Gastrocnemius medialis (tissue), 4 donors: ENCODE measurements around the gene FXR2. TPM values are rescaled to one million over a fixed set of nuclear protein-coding genes. Genes with fewer than 3 reads are reported as not detected.

Experiments used
- ATAC-seq, 2 donors: fragments of 150-250 bp; one replicate each; pipeline ENCODE4 v1.9.1; 2016
- DNase-seq, 2 donors: peaks; one replicate each; pipeline ENCODE4 v3.0.0-alpha.2; 2019
- H3K27ac ChIP-seq, 4 donors: fragments of 200-600 bp; sonication (generic); 1 replicate in 1 of 4; 2 replicates in 3 of 4; pipeline ENCODE4 v1.5.1; 2016 to 2018; ENCODE audit warnings: mild to moderate bottlenecking in 2 of 4, moderate library complexity in 1 of 4
- H3K27me3 ChIP-seq, 3 donors: fragments of 200-600 bp; sonication (generic) in 2 of 3; 1 replicate in 1 of 3; 2 replicates in 2 of 3; pipeline versions ENCODE4 v1.5.1 to v1.6.0; 2016 to 2019; ENCODE audit warnings: mild to moderate bottlenecking in 1 of 3, moderate library complexity in 1 of 3
- H3K36me3 ChIP-seq, 2 donors: fragments of 200-600 bp; sonication (generic) in 1 of 2; one replicate each; pipeline ENCODE4 v1.5.1; 2017 to 2018
- H3K4me1 ChIP-seq, 2 donors: fragments of 200-600 bp; sonication (generic) in 1 of 2; one replicate each; pipeline ENCODE4 v1.5.1; 2016 to 2017; ENCODE audit warnings: mild to moderate bottlenecking in 2 of 2
- H3K4me3 ChIP-seq, 4 donors: fragments of 200-600 bp; sonication (generic) in 3 of 4; 1 replicate in 1 of 4; 2 replicates in 3 of 4; pipeline ENCODE4 v1.5.1; 2016 to 2019; ENCODE audit warnings: mild to moderate bottlenecking in 2 of 4
- H3K9me3 ChIP-seq, 3 donors: fragments of 200-600 bp; sonication (generic) in 2 of 3; 1 replicate in 1 of 3; 2 replicates in 2 of 3; pipeline ENCODE4 v1.5.1; 2016 to 2019
- CTCF ChIP-seq, 5 experiments: fragments of 450-650 bp in 3 of 5; fragments of 200-600 bp in 2 of 5; sonication (generic) in 2 of 5; IDR thresholded peaks in 4 of 5; conservative IDR thresholded peaks in 1 of 5; 1 replicate in 4 of 5; 2 replicates in 1 of 5; pipeline ENCODE4 v1.5.1; 2016 to 2019; ENCODE audit warnings: antibody characterized with exemption in 5 of 5, mild to moderate bottlenecking in 3 of 5, moderate library complexity in 3 of 5
- POLR2A ChIP-seq, 2 donors: fragments of 450-650 bp; IDR thresholded peaks; one replicate each; pipeline ENCODE4 v1.6.1; 2017; ENCODE audit warnings: antibody characterized with exemption in 2 of 2, mild to moderate bottlenecking in 2 of 2, moderate library complexity in 2 of 2
- in situ Hi-C, 4 donors: fragments of 200-750 bp; cut with MboI; loops; one replicate each; pipeline versions ENCODE4 v1.15.0 to v1.8.0; 2017; ENCODE audit warnings: low sequenced_read_pairs in 4 of 4
- intact Hi-C: fragments of 100-400 bp; cut with DNase I; formaldehyde crosslinking; loops from one replicate; pipeline ENCODE4 v1.15.1; 2023; ENCODE audit warnings: low total_unique reads
- total RNA-seq, 4 donors: library from RNA; depleted of rRNA; stranded (reverse); fragments of >200 nt; gene quantifications; one replicate each; pipeline versions ENCODE4 v1.1.0 to v1.2.3, GENCODE V29; 2016

FXR2 gene
- total RNA-seq, 4 donors from 2014 or later: 100 to 174 (median 140) TPM

DNA sequence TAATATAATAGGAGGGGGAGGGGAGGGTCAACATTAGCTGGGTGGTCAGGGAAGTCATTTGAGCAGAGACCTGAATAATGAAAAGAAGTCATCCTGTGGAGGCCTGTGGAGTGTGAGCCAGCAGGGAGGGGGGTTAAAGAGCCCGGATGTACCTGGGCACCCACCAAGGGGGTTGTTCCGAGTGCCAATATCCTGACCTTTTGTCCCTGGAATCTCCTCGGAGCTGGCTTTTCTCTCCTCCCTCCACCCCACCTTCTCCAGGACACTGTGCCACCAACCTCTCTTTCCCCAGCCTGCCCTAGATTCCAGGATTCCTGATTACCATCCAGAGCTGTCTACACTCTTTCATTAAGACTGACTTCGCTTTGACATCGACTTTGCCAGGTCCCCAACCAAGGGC is 21.5 kb upstream of the FXR2 start:
- ATAC-seq (no peak), DNase-seq (no peak)
- no peaks in the 10 kb centered on the region for H3K36me3 ChIP-seq
- H3K4me3 ChIP-seq: no peak overlapping the region
- no peaks in the 10 kb centered on the region for H3K27me3 ChIP-seq
- H3K4me1 ChIP-seq: peaks cover 0 to 2% of the 10 kb centered on the region in 2 donors
- intact Hi-C loops (no loop called here), in situ Hi-C loops (no loop called here)
- H3K9me3 ChIP-seq: no peaks in the 10 kb centered on the region
- H3K27ac ChIP-seq: no peak overlapping the region
- no peak for TF ChIP-seq CTCF (IDR thresholded peaks at IDR 0.05 in 4 of 5, conservative IDR thresholded peaks at IDR 0.05 in 1 of 5)

- peak in 4 of 5 experiments; percentile 4 to 32 (median 28) for TF ChIP-seq CTCF (IDR thresholded peaks at IDR 0.05 in 4 of 5, conservative IDR thresholded peaks at IDR 0.05 in 1 of 5)
- TF ChIP-seq POLR2A (IDR thresholded peaks at IDR 0.05): no peak
- ATAC-seq (no peak), DNase-seq (no peak)
- H3K27me3 ChIP-seq: no peaks in the 10 kb centered on the region
- no peak overlapping the region for H3K27ac ChIP-seq
- intact Hi-C loops (no loop called here), in situ Hi-C loops (no loop called here)
- no peak overlapping the region for H3K4me3 ChIP-seq
- peaks cover 0 to 2% of the 10 kb centered on the region in 2 donors for H3K4me1 ChIP-seq
- no peaks in the 10 kb centered on the region for H3K9me3 ChIP-seq
- H3K36me3 ChIP-seq: no peaks in the 10 kb centered on the region
Observed at GRCh38 chr17:7634384-7634783, 19.7 kb upstream of the FXR2 start.

GRCh38 chr17:7633093-7633492 is 18.4 kb upstream of the FXR2 start:
- Histone ChIP-seq H3K27ac (no peak overlapping the region), H3K27me3 (no peaks in the 10 kb centered on the region), H3K36me3 (no peaks in the 10 kb centered on the region), H3K4me3 (no peak overlapping the region), H3K4me1 (peaks cover 0 to 2% of the 10 kb centered on the region in 2 donors), H3K9me3 (no peaks in the 10 kb centered on the region)
- ATAC-seq: no peak
- in situ Hi-C loops: no loop called here
- intact Hi-C loops: no loop called here
- TF ChIP-seq CTCF (IDR thresholded peaks at IDR 0.05 in 4 of 5, conservative IDR thresholded peaks at IDR 0.05 in 1 of 5) (no peak), POLR2A (IDR thresholded peaks at IDR 0.05) (no peak)
- no peak for DNase-seq

- H3K9me3 ChIP-seq: no peaks in the 10 kb centered on the region
- ATAC-seq: no peak
- peak in 1 of 2 donors; percentile 35 for DNase-seq
Observed at GRCh38 chr17:7632492-7632894, 17.8 kb upstream of the FXR2 start.

More at GRCh38 chr17:7632492-7632894, 17.8 kb upstream of the FXR2 start:
- peak overlapping the region in 1 of 4 donors; percentile 22 for H3K27ac ChIP-seq
- H3K36me3 ChIP-seq: no peaks in the 10 kb centered on the region
- H3K27me3 ChIP-seq: no peaks in the 10 kb centered on the region
- in situ Hi-C loops (no loop called here), intact Hi-C loops (loop anchor here (1.0 kb wide), 1 partner anchor 56 kb away; the partner anchor contains the start of gene WRAP53)
- H3K4me1 ChIP-seq: peaks cover 0 to 2% of the 10 kb centered on the region in 2 donors
- TF ChIP-seq CTCF (IDR thresholded peaks at IDR 0.05 in 4 of 5, conservative IDR thresholded peaks at IDR 0.05 in 1 of 5): peak in 4 of 5 experiments; percentile 54 to 64 (median 56)
- TF ChIP-seq POLR2A (IDR thresholded peaks at IDR 0.05): no peak
- H3K4me3 ChIP-seq: no peak overlapping the region
